Neural crest cell (in vitro differentiated cells): Measurements from ENCODE around the gene LLCFC1. TPM values are rescaled to one million over a fixed set of nuclear protein-coding genes. Genes with fewer than 3 reads are reported as not detected.

Experiments
- DNase-seq: peaks from one replicate; pipeline ENCODE4 v3.0.0; 2021; ENCODE audit warnings: low read depth, mixed read lengths, low spot score
- H3K27ac Mint-ChIP-seq: one replicate; pipeline ENCODE4 v1.8.0; 2021; ENCODE audit warnings: mild to moderate bottlenecking, mixed read lengths; ENCODE audit not compliant: unreplicated experiment
- H3K27me3 Mint-ChIP-seq: 2 replicates; pipeline ENCODE4 v1.8.0; 2021; ENCODE audit warnings: low read depth, mild to moderate bottlenecking, mixed read lengths
- H3K36me3 Mint-ChIP-seq: 2 replicates; pipeline ENCODE4 v1.8.0; 2021; ENCODE audit warnings: low read depth, mild to moderate bottlenecking, mixed read lengths
- H3K4me1 Mint-ChIP-seq: 2 replicates; pipeline ENCODE4 v1.8.0; 2021; ENCODE audit warnings: mixed read lengths
- H3K4me3 Mint-ChIP-seq: one replicate; pipeline ENCODE4 v1.8.0; 2021; ENCODE audit warnings: mild to moderate bottlenecking, mixed read lengths
- H3K9me3 Mint-ChIP-seq: 2 replicates; pipeline ENCODE4 v1.8.0; 2021; ENCODE audit warnings: mixed read lengths
- CTCF ChIP-seq: fragments of 200-600 bp; sonication (generic); conservative IDR thresholded peaks from 2 replicates; pipeline ENCODE4 v1.5.0; 2021; ENCODE audit warnings: antibody characterized with exemption, mild to moderate bottlenecking
- total RNA-seq: library from RNA; stranded (reverse); gene quantifications from 2 replicates; pipeline ENCODE4 v1.2.1, GENCODE V29; 2021

The LLCFC1 gene
- total RNA-seq, 1 donor from 2014 or later: not detected

- Mint-ChIP-seq H3K27me3 (peaks cover 44% of the 10 kb centered on the region), H3K4me3 (no peak overlapping the region), H3K4me1 (no peaks in the 10 kb centered on the region), H3K36me3 (no peaks in the 10 kb centered on the region), H3K27ac (no peak overlapping the region), H3K9me3 (no peaks in the 10 kb centered on the region)
- DNase-seq: no peak
- no peak for TF ChIP-seq CTCF
Measured at GRCh38 chr7:142913051-142913450, 26.2 kb upstream of the LLCFC1 start.

GRCh38 chr7:142913566-142913965 lies 25.7 kb upstream of the LLCFC1 start:
- peaks cover 46% of the 10 kb centered on the region for H3K27me3 Mint-ChIP-seq
- no peak for DNase-seq

GRCh38 chr7:142914121-142914520 lies 25.2 kb upstream of the LLCFC1 start:
- no peaks in the 10 kb centered on the region for H3K9me3 Mint-ChIP-seq
- no peak overlapping the region for H3K27ac Mint-ChIP-seq
- TF ChIP-seq CTCF: no peak
- H3K27me3 Mint-ChIP-seq: peaks cover 45% of the 10 kb centered on the region
- DNase-seq: no peak
- H3K4me3 Mint-ChIP-seq: no peak overlapping the region
- no peaks in the 10 kb centered on the region for H3K36me3 Mint-ChIP-seq
- H3K4me1 Mint-ChIP-seq: no peaks in the 10 kb centered on the region

More at GRCh38 chr7:142913566-142913965, 25.7 kb upstream of the LLCFC1 start:
- H3K4me1 Mint-ChIP-seq: no peaks in the 10 kb centered on the region
- H3K36me3 Mint-ChIP-seq: no peaks in the 10 kb centered on the region
- H3K4me3 Mint-ChIP-seq: no peak overlapping the region
- no peak for TF ChIP-seq CTCF
- no peak overlapping the region for H3K27ac Mint-ChIP-seq
- no peaks in the 10 kb centered on the region for H3K9me3 Mint-ChIP-seq

- no peaks in the 10 kb centered on the region for H3K4me1 Mint-ChIP-seq
- no peak for DNase-seq
- no peak for TF ChIP-seq CTCF
- peaks cover 36% of the 10 kb centered on the region for H3K27me3 Mint-ChIP-seq
- H3K27ac Mint-ChIP-seq: no peak overlapping the region
- no peaks in the 10 kb centered on the region for H3K36me3 Mint-ChIP-seq
- H3K4me3 Mint-ChIP-seq: no peak overlapping the region
- H3K9me3 Mint-ChIP-seq: no peaks in the 10 kb centered on the region
Measured at GRCh38 chr7:142915315-142915714, 24.0 kb upstream of the LLCFC1 start.

- no peaks in the 10 kb centered on the region for H3K9me3 Mint-ChIP-seq
- no peaks in the 10 kb centered on the region for H3K36me3 Mint-ChIP-seq
- H3K27ac Mint-ChIP-seq: no peak overlapping the region
- H3K4me3 Mint-ChIP-seq: no peak overlapping the region
- peaks cover 26% of the 10 kb centered on the region for H3K27me3 Mint-ChIP-seq
- H3K4me1 Mint-ChIP-seq: no peaks in the 10 kb centered on the region
- no peak for TF ChIP-seq CTCF
- DNase-seq: no peak
Measured at GRCh38 chr7:142916508-142916907, 22.8 kb upstream of the LLCFC1 start.

GRCh38 chr7:142917447-142917846 lies 21.8 kb upstream of the LLCFC1 start:
- Mint-ChIP-seq H3K4me1 (no peaks in the 10 kb centered on the region), H3K27me3 (peaks cover 20% of the 10 kb centered on the region), H3K4me3 (no peak overlapping the region), H3K36me3 (no peaks in the 10 kb centered on the region), H3K27ac (no peak overlapping the region), H3K9me3 (no peaks in the 10 kb centered on the region)
- TF ChIP-seq CTCF: no peak
- DNase-seq: no peak
